ENCODE results near the gene ICE2.

Gene ICE2

GRCh38 chr15:60486742-60487141 is 7.8 kb upstream of the ICE2 start:
- no peak for DNase-seq

- no peak for DNase-seq
These were observed 6.6 kb upstream of the ICE2 start for GRCh38 chr15:60485365-60486055.

- DNase-seq: no peak
These were observed 4.1 kb upstream of the ICE2 start for GRCh38 chr15:60483042-60483441.

GRCh38 chr15:60480888-60481287 is 1.9 kb upstream of the ICE2 start:
- DNase-seq: no peak

- no peak for DNase-seq
These were observed 1.2 kb upstream of the ICE2 start for GRCh38 chr15:60480149-60480548.

GRCh38 chr15:60479361-60480110 is 594 bp upstream of the ICE2 start:
- DNase-seq: no peak

GRCh38 chr15:60477916-60478565 is 901 bp downstream of the ICE2 start:
- no peak for DNase-seq

- DNase-seq: no peak
These were observed 1.8 kb downstream of the ICE2 start for GRCh38 chr15:60477164-60477563.

- no peak for DNase-seq
These were observed 2.2 kb downstream of the ICE2 start for GRCh38 chr15:60476713-60477112.

- no peak for DNase-seq
These were observed 5.8 kb downstream of the ICE2 start for GRCh38 chr15:60473135-60473534.

GRCh38 chr15:60471314-60471713 is 7.6 kb downstream of the ICE2 start:
- DNase-seq: no peak

GRCh38 chr15:60469893-60470641 is 8.9 kb downstream of the ICE2 start:
- DNase-seq: no peak

- DNase-seq: no peak
These were observed 13.9 kb downstream of the ICE2 start for GRCh38 chr15:60464836-60465630.

GRCh38 chr15:60462027-60462426 is 16.9 kb downstream of the ICE2 start:
- no peak for DNase-seq

GRCh38 chr15:60460931-60461330 is 18.0 kb downstream of the ICE2 start:
- no peak for DNase-seq

- no peak for DNase-seq
These were observed 20.2 kb downstream of the ICE2 start for GRCh38 chr15:60458721-60459120.

GRCh38 chr15:60457985-60458384 is 21.0 kb downstream of the ICE2 start:
- no peak for DNase-seq

- no peak for DNase-seq
These were observed 24.1 kb downstream of the ICE2 start for GRCh38 chr15:60454824-60455223.

- no peak for DNase-seq
These were observed 30.1 kb downstream of the ICE2 start for GRCh38 chr15:60448668-60449360.

GRCh38 chr15:60444289-60444912 is 34.5 kb downstream of the ICE2 start:
- no peak for DNase-seq

- no peak for DNase-seq
These were observed 36.2 kb downstream of the ICE2 start for GRCh38 chr15:60442763-60443162.

Measured in activated gamma-delta T cell (primary cell).